K562 (cell line): ENCODE measurements around the gene CDHR2. TPM values are rescaled to one million over a fixed set of nuclear protein-coding genes. Genes with fewer than 3 reads are reported as not detected.
A peak's percentile ranks its signal among the peaks of the same experiment; 100 is the strongest.

Experiments
- GMEB1 ChIP-seq: fragments of 250-450 bp; sonication (Bioruptor Pico); IDR thresholded peaks from 2 replicates; pipeline ENCODE4 v1.4.0; 2020; ENCODE audit warnings: mild to moderate bottlenecking
- MGA ChIP-seq: fragments of 450-650 bp; IDR thresholded peaks from 2 replicates; pipeline ENCODE4 v1.6.1; 2016; ENCODE audit warnings: mild to moderate bottlenecking, moderate library complexity
- PHB2 ChIP-seq: fragments of 450-650 bp; IDR thresholded peaks from 2 replicates; pipeline ENCODE4 v1.6.1; 2017; ENCODE audit warnings: low read depth
- POLR2H ChIP-seq: IDR thresholded peaks from 2 replicates; pipeline ENCODE4 v1.6.1; 2016; ENCODE audit warnings: missing genetic modification characterization, low read depth, mild to moderate bottlenecking, control low read depth, missing compliant biosample characterization, moderate library complexity
- XRCC4 ChIP-seq: IDR thresholded peaks from one replicate; pipeline ENCODE4 v1.6.1; 2011; ENCODE audit not compliant: insufficient read depth, insufficient read length; ENCODE audit errors: extremely low read depth
- ZBTB7A ChIP-seq: IDR thresholded peaks from 2 replicates; pipeline ENCODE4 v1.6.1; 2011; ENCODE audit warnings: low read depth, mild to moderate bottlenecking, low read length, moderate library complexity, borderline replicate concordance; ENCODE audit not compliant: control insufficient read depth
- polyA plus RNA-seq, 8 experiments: library from polyadenylated mRNA; depleted of rRNA in 4 of 8; stranded (reverse) in 5 of 8; unstranded in 3 of 8; fragments of >200 nt; fragmentation: Nextera tagmentation in 2 of 8; fragmentation: Illumina TruSeq in 1 of 8; extraction: Ambion mirVana in 2 of 8; extraction: Trizol in 1 of 8; gene quantifications; 2 replicates each; pipeline versions ENCODE4 v1.2.1 to v1.2.3, GENCODE V29; 2011 to 2014; ENCODE audit warnings: inconsistent platforms in 1 of 8, missing spikeins in 1 of 8
- total RNA-seq, 7 experiments: library from RNA; depleted of rRNA in 6 of 7; stranded (reverse); fragments of >200 nt in 6 of 7; fragmentation: Illumina TruSeq in 2 of 7; extraction: Trizol in 2 of 7; gene quantifications; 2 replicates each; pipeline versions ENCODE4 v1.2.1 to v1.2.3, GENCODE V29; 2011 to 2021; ENCODE audit warnings: low replicate concordance in 1 of 7
- TF ChIP-seq, protein P1 (sequence below): sonication (generic); formaldehyde crosslinking; IDR thresholded peaks from 2 replicates; pipeline ENCODE4 v1.8.0; 2022; ENCODE audit warnings: missing genetic modification reagents, mild to moderate bottlenecking, moderate library complexity, borderline replicate concordance
- TF ChIP-seq, protein P2 (sequence below): sonication (generic); formaldehyde crosslinking; IDR thresholded peaks from 2 replicates; pipeline ENCODE4 v1.8.0; 2022; ENCODE audit warnings: mild to moderate bottlenecking, missing genetic modification reagents

Gene CDHR2
- total and polyA plus RNA-seq, 9 of the 15 experiments (the other 6 are each of a cell fraction or from before 2014, with no cell fraction given): 0.01 to 0.62 (median 0.09) TPM; not detected in 2

DNA sequence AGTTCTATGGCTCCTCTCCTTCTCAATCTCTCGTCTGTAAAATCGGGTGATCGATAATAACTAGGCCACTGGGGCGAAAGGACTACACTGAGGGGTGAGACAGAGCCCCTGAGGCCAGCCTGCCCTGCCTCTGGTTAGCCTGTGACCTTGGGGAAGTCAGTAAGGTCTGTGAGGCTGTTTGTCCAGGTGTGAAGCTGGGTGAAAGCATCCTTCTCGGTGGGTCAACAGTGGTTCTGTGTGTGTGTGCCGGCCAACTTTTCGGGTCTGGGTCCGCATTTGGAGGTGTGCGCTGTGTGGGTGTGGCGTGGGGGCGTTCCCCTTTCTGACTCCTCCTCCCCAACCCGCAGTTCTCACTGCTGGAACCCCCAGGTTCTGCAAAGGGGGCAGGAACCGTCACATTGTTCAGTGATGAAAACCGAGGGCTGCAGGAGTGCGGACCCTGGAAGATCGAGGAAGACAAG, 7.0 kb upstream of the CDHR2 start (continued):
- TF ChIP-seq MGA (peak; percentile 7; the same call in 1 of the 2 replicates), POLR2H (tag) (peak; percentile 27; the same call in 1 of the 2 replicates), GMEB1 (no peak), ZBTB7A (peak; percentile 46; the same call in 1 of the 2 replicates), PHB2 (no peak), XRCC4 (no peak)
- TF ChIP-seq, protein P1, sequence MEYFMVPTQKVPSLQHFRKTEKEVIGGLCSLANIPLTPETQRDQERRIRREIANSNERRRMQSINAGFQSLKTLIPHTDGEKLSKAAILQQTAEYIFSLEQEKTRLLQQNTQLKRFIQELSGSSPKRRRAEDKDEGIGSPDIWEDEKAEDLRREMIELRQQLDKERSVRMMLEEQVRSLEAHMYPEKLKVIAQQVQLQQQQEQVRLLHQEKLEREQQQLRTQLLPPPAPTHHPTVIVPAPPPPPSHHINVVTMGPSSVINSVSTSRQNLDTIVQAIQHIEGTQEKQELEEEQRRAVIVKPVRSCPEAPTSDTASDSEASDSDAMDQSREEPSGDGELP (CRISPR knock-in tag): 0 out of 2 replicates have a peak, but pooled peaks have one; percentile 13
- TF ChIP-seq, protein P2, sequence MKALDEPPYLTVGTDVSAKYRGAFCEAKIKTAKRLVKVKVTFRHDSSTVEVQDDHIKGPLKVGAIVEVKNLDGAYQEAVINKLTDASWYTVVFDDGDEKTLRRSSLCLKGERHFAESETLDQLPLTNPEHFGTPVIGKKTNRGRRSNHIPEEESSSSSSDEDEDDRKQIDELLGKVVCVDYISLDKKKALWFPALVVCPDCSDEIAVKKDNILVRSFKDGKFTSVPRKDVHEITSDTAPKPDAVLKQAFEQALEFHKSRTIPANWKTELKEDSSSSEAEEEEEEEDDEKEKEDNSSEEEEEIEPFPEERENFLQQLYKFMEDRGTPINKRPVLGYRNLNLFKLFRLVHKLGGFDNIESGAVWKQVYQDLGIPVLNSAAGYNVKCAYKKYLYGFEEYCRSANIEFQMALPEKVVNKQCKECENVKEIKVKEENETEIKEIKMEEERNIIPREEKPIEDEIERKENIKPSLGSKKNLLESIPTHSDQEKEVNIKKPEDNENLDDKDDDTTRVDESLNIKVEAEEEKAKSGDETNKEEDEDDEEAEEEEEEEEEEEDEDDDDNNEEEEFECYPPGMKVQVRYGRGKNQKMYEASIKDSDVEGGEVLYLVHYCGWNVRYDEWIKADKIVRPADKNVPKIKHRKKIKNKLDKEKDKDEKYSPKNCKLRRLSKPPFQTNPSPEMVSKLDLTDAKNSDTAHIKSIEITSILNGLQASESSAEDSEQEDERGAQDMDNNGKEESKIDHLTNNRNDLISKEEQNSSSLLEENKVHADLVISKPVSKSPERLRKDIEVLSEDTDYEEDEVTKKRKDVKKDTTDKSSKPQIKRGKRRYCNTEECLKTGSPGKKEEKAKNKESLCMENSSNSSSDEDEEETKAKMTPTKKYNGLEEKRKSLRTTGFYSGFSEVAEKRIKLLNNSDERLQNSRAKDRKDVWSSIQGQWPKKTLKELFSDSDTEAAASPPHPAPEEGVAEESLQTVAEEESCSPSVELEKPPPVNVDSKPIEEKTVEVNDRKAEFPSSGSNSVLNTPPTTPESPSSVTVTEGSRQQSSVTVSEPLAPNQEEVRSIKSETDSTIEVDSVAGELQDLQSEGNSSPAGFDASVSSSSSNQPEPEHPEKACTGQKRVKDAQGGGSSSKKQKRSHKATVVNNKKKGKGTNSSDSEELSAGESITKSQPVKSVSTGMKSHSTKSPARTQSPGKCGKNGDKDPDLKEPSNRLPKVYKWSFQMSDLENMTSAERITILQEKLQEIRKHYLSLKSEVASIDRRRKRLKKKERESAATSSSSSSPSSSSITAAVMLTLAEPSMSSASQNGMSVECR (CRISPR knock-in tag): 0 out of 2 replicates have a peak, but pooled peaks have one; percentile 2
